Measurements from ENCODE around the gene CYP19A1.

CYP19A1 gene

GRCh38 chr15:51356983-51357382 is 18.6 kb upstream of the CYP19A1 start:
- DNase-seq = no peak

- DNase-seq = no peak
Observed at GRCh38 chr15:51356147-51356546, 17.8 kb upstream of the CYP19A1 start.

- no peak for DNase-seq
Observed at GRCh38 chr15:51355096-51355495, 16.7 kb upstream of the CYP19A1 start.

- no peak for DNase-seq
Observed at GRCh38 chr15:51353976-51354375, 15.6 kb upstream of the CYP19A1 start.

GRCh38 chr15:51350723-51351122 is 12.3 kb upstream of the CYP19A1 start:
- no peak for DNase-seq

- no peak for DNase-seq
Observed at GRCh38 chr15:51349156-51349844, 10.9 kb upstream of the CYP19A1 start.

- DNase-seq = no peak
Observed at GRCh38 chr15:51348688-51349087, 10.3 kb upstream of the CYP19A1 start.

- no peak for DNase-seq
Observed at GRCh38 chr15:51346136-51346535, 7.7 kb upstream of the CYP19A1 start.

- no peak for DNase-seq
Observed at GRCh38 chr15:51343466-51343865, 5.1 kb upstream of the CYP19A1 start.

- DNase-seq = no peak
Observed at GRCh38 chr15:51342227-51342999, 4.0 kb upstream of the CYP19A1 start.

GRCh38 chr15:51341366-51342226 is 3.2 kb upstream of the CYP19A1 start, which contains the start of gene GLDN:
TSS of gene GLDN (plus strand) at chr15:51341655. CDS start at chr15:51341685, 30 bp downstream.
- DNase-seq = no peak

- DNase-seq = no peak
Observed at GRCh38 chr15:51335538-51336410, 2.6 kb downstream of the CYP19A1 start.

- DNase-seq = no peak
Observed at GRCh38 chr15:51335087-51335486, 3.3 kb downstream of the CYP19A1 start.

- peak in 1 of 2 experiments; percentile 8 for DNase-seq
Observed at GRCh38 chr15:51334011-51334451, 4.4 kb downstream of the CYP19A1 start.

GRCh38 chr15:51333571-51333970 is 4.8 kb downstream of the CYP19A1 start:
- no peak for DNase-seq

GRCh38 chr15:51332206-51333147 is 5.9 kb downstream of the CYP19A1 start:
- DNase-seq = no peak

GRCh38 chr15:51331141-51331540 is 7.3 kb downstream of the CYP19A1 start:
- no peak for DNase-seq

GRCh38 chr15:51328926-51329325 is 9.5 kb downstream of the CYP19A1 start:
- DNase-seq = no peak

GRCh38 chr15:51327081-51327480 is 11.3 kb downstream of the CYP19A1 start:
- DNase-seq = no peak

- no peak for DNase-seq
Observed at GRCh38 chr15:51325167-51325566, 13.2 kb downstream of the CYP19A1 start.

GRCh38 chr15:51323749-51324148 is 14.6 kb downstream of the CYP19A1 start:
- no peak for DNase-seq
